Hepatocyte (in vitro differentiated cells): ENCODE results near the gene PERM1.

Experiments
- CTCF ChIP-seq: fragments of 200-600 bp; sonication (generic); IDR thresholded peaks from 2 replicates; pipeline ENCODE4 v1.5.1; 2016; ENCODE audit warnings: antibody characterized with exemption, mild to moderate bottlenecking; ENCODE audit not compliant: poor library complexity
- EZH2 ChIP-seq: fragments of 200-600 bp; sonication (generic); IDR thresholded peaks from 2 replicates; pipeline ENCODE4 v1.6.1; 2016; ENCODE audit warnings: antibody characterized with exemption, mild to moderate bottlenecking, borderline replicate concordance
- EZH2phosphoT487 ChIP-seq: fragments of 200-600 bp; sonication (generic); IDR thresholded peaks from one replicate; pipeline ENCODE4 v1.6.1; 2018; ENCODE audit warnings: antibody characterized with exemption, mild to moderate bottlenecking, low read depth, moderate library complexity; ENCODE audit not compliant: unreplicated experiment, severe bottlenecking

GRCh38 chr1:981955-982558, at the start of gene PERM1:
- TF ChIP-seq EZH2phosphoT487 (no peak), CTCF (no peak), EZH2 (no peak)
